Dedifferentiated amniotic fluid mesenchymal stem cell (primary cell): ENCODE results near the gene MRPS14.

Experiments
- DNase-seq: peaks from one replicate; pipeline ENCODE4 v3.0.0-alpha.2; 2016; ENCODE audit errors: extremely low spot score

Gene MRPS14

GRCh38 chr1:174988539-174988938, 34.7 kb downstream of the MRPS14 start:
- DNase-seq, result no peak

DNA sequence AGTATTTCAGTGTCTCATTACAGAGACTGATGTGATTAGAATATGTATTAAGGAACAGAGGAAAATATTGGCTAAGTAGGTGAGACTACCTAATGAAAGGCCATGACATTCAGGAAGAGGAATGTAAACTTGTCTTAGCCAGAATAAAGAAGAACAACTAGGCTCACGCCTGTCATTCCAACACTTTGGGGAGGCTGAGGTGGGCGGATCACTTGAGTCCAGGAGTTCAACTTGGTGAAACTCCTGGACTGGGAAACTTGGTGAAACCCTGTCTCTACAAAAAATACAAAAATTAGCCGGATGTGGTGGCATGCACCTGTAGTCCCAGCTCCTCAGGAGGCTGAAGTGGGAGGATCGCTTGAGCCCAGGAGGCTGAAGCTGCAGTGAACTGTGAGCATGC, 38.3 kb downstream of the MRPS14 start:
- no peak for DNase-seq

DNA sequence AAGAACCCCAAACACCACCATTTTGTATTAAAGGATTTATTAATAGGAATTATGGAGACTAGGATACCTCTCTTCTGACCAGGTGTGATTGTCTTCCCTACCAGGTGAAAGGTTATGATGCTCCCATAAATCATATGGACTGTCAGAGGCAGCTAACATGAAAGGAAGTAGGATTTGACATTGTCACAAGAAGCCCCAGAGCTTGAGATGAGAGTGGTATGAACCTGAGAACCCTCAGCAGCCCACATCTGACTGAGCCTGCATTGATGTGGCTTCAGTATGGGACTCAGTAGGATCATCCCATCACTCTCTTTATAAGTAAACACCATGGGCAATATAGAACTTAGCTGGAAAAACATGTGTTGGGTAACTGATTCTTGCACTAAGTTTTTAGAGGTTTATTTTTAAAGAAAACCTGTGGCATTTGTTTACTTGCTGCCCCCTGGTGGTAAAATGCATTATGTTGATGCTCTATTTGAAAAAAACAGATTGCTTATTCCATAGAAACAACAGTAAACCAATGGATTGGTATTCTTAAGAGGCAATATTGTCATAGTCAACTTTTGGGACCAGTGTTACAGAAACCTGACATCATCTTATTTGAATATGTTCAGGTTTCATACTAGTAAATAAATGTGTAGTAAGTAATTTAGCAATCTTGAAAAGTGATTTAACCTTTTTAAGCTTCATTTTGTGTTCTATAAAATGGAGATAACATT, 40.1 kb downstream of the MRPS14 start:
- peak; percentile 50 for DNase-seq

DNA sequence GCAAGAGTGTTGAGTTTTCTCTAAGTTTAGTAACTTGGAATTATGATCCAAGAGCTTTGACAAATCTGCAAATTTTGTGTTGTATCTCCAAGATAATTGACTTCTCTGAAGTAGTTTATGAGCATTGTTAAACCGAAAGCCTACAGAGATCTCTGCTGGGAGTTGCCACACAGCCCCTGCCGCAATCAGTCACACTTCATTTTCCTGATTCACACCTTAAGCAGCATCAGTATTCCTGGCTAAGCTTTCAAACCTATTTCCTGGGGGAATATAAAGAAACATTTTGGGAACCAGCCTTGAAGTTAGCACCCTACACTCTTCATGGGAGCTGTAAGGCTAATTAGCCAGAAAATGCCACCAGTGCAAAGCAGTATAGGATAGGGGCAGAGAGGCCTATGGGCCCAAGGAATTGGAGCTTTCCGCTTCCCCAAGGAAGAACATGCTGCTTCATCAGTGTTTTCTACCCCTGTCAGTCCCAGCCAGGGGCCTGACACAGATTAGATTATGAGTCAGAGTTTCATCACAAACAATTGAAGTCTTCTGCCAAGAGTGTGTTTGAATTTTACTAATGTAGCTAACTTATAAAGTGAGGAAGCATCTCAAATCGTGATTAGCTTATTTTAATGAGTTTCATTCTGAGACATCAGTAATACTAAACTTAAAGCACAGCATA, 46.7 kb downstream of the MRPS14 start:
- no peak for DNase-seq

DNA sequence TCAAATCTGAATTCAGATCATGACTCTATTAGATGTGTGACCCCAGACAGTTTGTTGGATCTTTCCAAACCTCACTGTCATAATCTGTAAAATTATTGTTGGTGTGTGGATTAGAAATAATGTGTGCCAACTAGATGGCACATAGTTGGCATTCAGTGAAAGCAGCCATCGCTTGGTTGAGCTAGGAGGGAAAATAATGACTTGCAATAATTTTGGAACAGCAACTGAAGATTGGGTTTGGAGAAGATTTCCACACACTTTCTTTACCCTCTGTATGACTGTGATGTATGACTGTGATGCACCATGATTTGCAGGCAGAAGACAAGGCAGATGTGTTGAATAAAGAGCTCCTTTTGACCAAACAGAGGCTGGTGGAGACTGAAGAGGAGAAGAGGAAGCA, 47.5 kb downstream of the MRPS14 start:
- DNase-seq, result no peak

GRCh38 chr1:174974711-174975119, 48.5 kb downstream of the MRPS14 start:
- DNase-seq, result no peak

GRCh38 chr1:174971902-174972301, 51.3 kb downstream of the MRPS14 start:
- no peak for DNase-seq

GRCh38 chr1:174971466-174971865, 51.8 kb downstream of the MRPS14 start:
- no peak for DNase-seq

DNA sequence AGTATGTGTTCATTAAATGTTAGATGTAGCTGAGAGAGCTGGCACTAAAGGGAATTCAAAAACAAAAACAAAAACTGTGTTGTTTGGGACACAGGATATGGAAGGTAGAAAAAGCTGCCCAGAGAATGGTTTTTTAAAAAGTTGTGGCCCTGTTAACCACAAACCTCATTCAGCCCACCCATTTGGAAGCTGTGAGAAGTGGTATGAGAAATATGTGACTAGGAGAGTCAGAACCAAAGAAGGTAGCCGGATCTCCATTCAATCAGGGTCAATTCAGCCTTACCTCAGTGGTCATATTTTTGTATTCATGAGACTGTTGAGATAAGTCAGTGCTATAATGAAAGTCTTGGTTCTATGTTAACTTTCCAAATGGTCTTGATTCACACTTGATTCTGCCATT, 53.2 kb downstream of the MRPS14 start:
- no peak for DNase-seq

DNA sequence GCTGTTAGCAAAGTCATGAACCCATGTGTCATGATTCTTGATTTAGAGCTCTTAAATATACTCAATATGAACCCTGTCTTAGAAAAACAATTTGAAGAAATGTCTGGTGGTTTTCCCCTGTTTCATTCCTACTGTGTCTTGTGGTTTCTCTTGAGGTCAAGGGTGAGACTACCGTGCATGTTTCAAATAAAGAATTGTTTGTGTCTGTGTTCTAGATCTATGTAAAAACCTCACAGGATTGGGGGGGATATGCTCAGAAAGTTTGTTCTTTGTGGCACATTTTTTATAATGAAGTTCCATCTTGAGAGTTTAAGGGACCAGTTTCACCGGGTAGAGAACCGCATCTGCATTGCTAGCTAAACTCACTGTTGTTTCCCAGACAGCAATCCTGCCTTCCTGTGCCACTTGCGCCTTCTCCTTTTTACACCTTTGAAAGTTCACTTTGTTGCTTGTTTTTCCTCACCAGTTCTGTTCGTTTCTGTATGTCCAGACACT, 54.4 kb downstream of the MRPS14 start:
- no peak for DNase-seq

- DNase-seq, result no peak
These were observed 55.1 kb downstream of the MRPS14 start for GRCh38 chr1:174967845-174968705.

GRCh38 chr1:174966008-174966572, 57.1 kb downstream of the MRPS14 start:
- no peak for DNase-seq

- no peak for DNase-seq
These were observed 57.7 kb downstream of the MRPS14 start for GRCh38 chr1:174965362-174966007.

GRCh38 chr1:174964972-174965361, 58.3 kb downstream of the MRPS14 start:
- no peak for DNase-seq

- DNase-seq, result no peak
These were observed 58.8 kb downstream of the MRPS14 start for GRCh38 chr1:174964261-174964971.

GRCh38 chr1:174963529-174964125, 59.6 kb downstream of the MRPS14 start:
- DNase-seq, result no peak
